GM23338 (cell line): ENCODE data around the gene TNFRSF8. TPM values are rescaled to one million over a fixed set of nuclear protein-coding genes. Genes with fewer than 3 reads are reported as not detected.

Source experiments
- ATAC-seq: fragments of 200-7000 bp; cut with Tn5 transposase; 3 replicates; pipeline ENCODE4 v1.9.1; 2020
- DNase-seq: peaks from one replicate; pipeline ENCODE4 v3.0.0-alpha.2; 2015; ENCODE audit warnings: low spot score
- H2AFZ ChIP-seq: fragments of 200-600 bp; sonication (generic); 2 replicates; pipeline ENCODE4 v1.8.0; 2016; ENCODE audit warnings: antibody characterized with exemption, mild to moderate bottlenecking, moderate library complexity
- H3F3A ChIP-seq: fragments of 200-600 bp; sonication (generic); replicated peaks from 2 replicates; pipeline ENCODE4 v1.8.0; 2017; ENCODE audit warnings: antibody characterized with exemption, mixed run types, low read depth
- H3K27ac ChIP-seq: fragments of 200-600 bp; sonication (generic); 2 replicates; pipeline ENCODE4 v1.6.1; 2016; ENCODE audit warnings: low read depth
- H3K27me3 ChIP-seq: fragments of 200-600 bp; sonication (generic); 2 replicates; pipeline ENCODE4 v1.8.0; 2016; ENCODE audit warnings: mild to moderate bottlenecking, mixed run types, moderate library complexity; ENCODE audit not compliant: insufficient read depth
- H3K36me3 ChIP-seq: fragments of 200-600 bp; sonication (generic); 2 replicates; pipeline ENCODE4 v1.8.0; 2016; ENCODE audit warnings: mild to moderate bottlenecking; ENCODE audit not compliant: insufficient read depth
- H3K4me1 ChIP-seq: fragments of 200-600 bp; sonication (generic); 2 replicates; pipeline ENCODE4 v1.8.0; 2016; ENCODE audit warnings: mild to moderate bottlenecking, moderate library complexity; ENCODE audit not compliant: insufficient read depth
- H3K4me2 ChIP-seq: fragments of 200-600 bp; sonication (generic); 2 replicates; pipeline ENCODE4 v1.7.1; 2017; ENCODE audit warnings: mixed run types
- H3K4me3 ChIP-seq: fragments of 200-600 bp; sonication (generic); 2 replicates; pipeline ENCODE4 v1.6.1; 2016; ENCODE audit warnings: mixed run types
- H3K79me2 ChIP-seq: fragments of 200-600 bp; sonication (generic); replicated peaks from 2 replicates; pipeline ENCODE4 v1.8.0; 2017; ENCODE audit warnings: mild to moderate bottlenecking; ENCODE audit not compliant: insufficient read depth
- H3K9me2 ChIP-seq: fragments of 200-600 bp; sonication (generic); 2 replicates; pipeline ENCODE4 v1.8.0; 2017; ENCODE audit not compliant: insufficient read depth
- H4K20me1 ChIP-seq: fragments of 200-600 bp; sonication (generic); replicated peaks from 2 replicates; pipeline ENCODE4 v1.8.0; 2017; ENCODE audit warnings: mild to moderate bottlenecking; ENCODE audit not compliant: insufficient read depth
- H3K27ac Mint-ChIP-seq: 2 replicates; pipeline ENCODE4 v1.8.0; 2020; ENCODE audit warnings: inconsistent platforms, mild to moderate bottlenecking, moderate library complexity, mixed read lengths
- H3K27me3 Mint-ChIP-seq: 3 replicates; pipeline ENCODE4 v1.8.0; 2022; ENCODE audit warnings: low read depth, mild to moderate bottlenecking, moderate library complexity, mixed read lengths, inconsistent platforms; ENCODE audit not compliant: insufficient read depth, poor library complexity
- H3K36me3 Mint-ChIP-seq: 3 replicates; pipeline ENCODE4 v1.8.0; 2021; ENCODE audit warnings: low read depth, mild to moderate bottlenecking, inconsistent platforms, moderate library complexity, mixed read lengths
- H3K4me1 Mint-ChIP-seq: 3 replicates; pipeline ENCODE4 v1.8.0; 2020; ENCODE audit warnings: mild to moderate bottlenecking, inconsistent platforms, mixed read lengths
- H3K4me3 Mint-ChIP-seq: 3 replicates; pipeline ENCODE4 v1.8.0; 2021; ENCODE audit warnings: moderate library complexity, mild to moderate bottlenecking, inconsistent platforms, mixed read lengths
- H3K9me3 Mint-ChIP-seq: 3 replicates; pipeline ENCODE4 v1.8.0; 2020; ENCODE audit warnings: moderate library complexity, mild to moderate bottlenecking, inconsistent platforms, mixed read lengths
- CREB1 ChIP-seq: fragments of 250-450 bp; sonication (Bioruptor Pico); IDR thresholded peaks from 2 replicates; pipeline ENCODE4 v1.5.0; 2020; ENCODE audit warnings: low read depth, mild to moderate bottlenecking, moderate library complexity
- CTCF ChIP-seq, 2 experiments: fragments of 200-600 bp in 1 of 2; sonication (generic) in 1 of 2; conservative IDR thresholded peaks; 2 replicates each; pipeline versions ENCODE4 v1.5.1 to v1.6.1; 2016 to 2017; ENCODE audit warnings: antibody characterized with exemption in 2 of 2, low read depth in 2 of 2, mild to moderate bottlenecking in 2 of 2, moderate library complexity in 1 of 2
- ETS1 ChIP-seq: IDR thresholded peaks from 2 replicates; pipeline ENCODE4 v1.6.1; 2016; ENCODE audit warnings: antibody characterized with exemption
- EZH2 ChIP-seq: fragments of 200-600 bp; sonication (generic); IDR thresholded peaks from one replicate; pipeline ENCODE4 v1.8.0; 2017; ENCODE audit warnings: antibody characterized with exemption, mild to moderate bottlenecking, low read depth; ENCODE audit not compliant: unreplicated experiment
- EZH2phosphoT487 ChIP-seq: fragments of 200-600 bp; sonication (generic); IDR thresholded peaks from one replicate; pipeline ENCODE4 v1.8.1; 2018; ENCODE audit warnings: antibody characterized with exemption; ENCODE audit not compliant: unreplicated experiment
- JUNB ChIP-seq: IDR thresholded peaks from one replicate; pipeline ENCODE4 v1.6.1; 2016; ENCODE audit warnings: antibody characterized with exemption; ENCODE audit not compliant: unreplicated experiment
- NANOG ChIP-seq: IDR thresholded peaks from 2 replicates; pipeline ENCODE4 v1.6.1; 2016; ENCODE audit warnings: antibody characterized with exemption, borderline replicate concordance
- POLR2AphosphoS5 ChIP-seq: IDR thresholded peaks from 2 replicates; pipeline ENCODE4 v1.6.1; 2016; ENCODE audit warnings: antibody characterized with exemption, low read depth
- STAT1 ChIP-seq: IDR thresholded peaks from one replicate; pipeline ENCODE4 v1.6.1; 2016; ENCODE audit warnings: antibody characterized with exemption; ENCODE audit not compliant: unreplicated experiment
- ZNF114 ChIP-seq: fragments of 250-450 bp; sonication (Bioruptor Pico); IDR thresholded peaks from 2 replicates; pipeline ENCODE4 v1.5.0; 2020; ENCODE audit warnings: mild to moderate bottlenecking, moderate library complexity
- ZNF331 ChIP-seq: fragments of 250-450 bp; sonication (Bioruptor Pico); IDR thresholded peaks from 2 replicates; pipeline ENCODE4 v1.5.0; 2020; ENCODE audit warnings: low read depth, mild to moderate bottlenecking, moderate library complexity
- polyA plus RNA-seq: library from polyadenylated mRNA; unstranded; fragments of >200 nt; fragmentation: Nextera tagmentation; extraction: Ambion mirVana; gene quantifications from 2 replicates; pipeline ENCODE4 v1.2.1, GENCODE V29; 2016
- total RNA-seq: library from RNA; depleted of rRNA; stranded (reverse); fragments of >200 nt; shearing (Covaris generic); gene quantifications from 2 replicates; pipeline ENCODE4 v1.2.3, GENCODE V29; 2014
- TF ChIP-seq, protein P1 (sequence below): fragments of 250-450 bp; sonication (Bioruptor Pico); IDR thresholded peaks from 2 replicates; pipeline ENCODE4 v1.5.0; 2020; ENCODE audit warnings: mild to moderate bottlenecking, moderate library complexity
- TF ChIP-seq, protein P2 (sequence below): IDR thresholded peaks from one replicate; pipeline ENCODE4 v1.6.1; 2018; ENCODE audit warnings: antibody characterized with exemption; ENCODE audit not compliant: unreplicated experiment

TNFRSF8 gene
- total and polyA plus RNA-seq, 2 experiments from 2014 or later: 11.7 to 28.2 TPM

- H3K36me3 Mint-ChIP-seq: no peaks in the 10 kb centered on the region; the same call in 2 of the 3 replicates
- no peak for DNase-seq
- H3K79me2 ChIP-seq: no peaks in the 10 kb centered on the region
- H3K36me3 ChIP-seq: no peaks in the 10 kb centered on the region
- no peak overlapping the region for H2AFZ ChIP-seq
- TF ChIP-seq, protein P1, sequence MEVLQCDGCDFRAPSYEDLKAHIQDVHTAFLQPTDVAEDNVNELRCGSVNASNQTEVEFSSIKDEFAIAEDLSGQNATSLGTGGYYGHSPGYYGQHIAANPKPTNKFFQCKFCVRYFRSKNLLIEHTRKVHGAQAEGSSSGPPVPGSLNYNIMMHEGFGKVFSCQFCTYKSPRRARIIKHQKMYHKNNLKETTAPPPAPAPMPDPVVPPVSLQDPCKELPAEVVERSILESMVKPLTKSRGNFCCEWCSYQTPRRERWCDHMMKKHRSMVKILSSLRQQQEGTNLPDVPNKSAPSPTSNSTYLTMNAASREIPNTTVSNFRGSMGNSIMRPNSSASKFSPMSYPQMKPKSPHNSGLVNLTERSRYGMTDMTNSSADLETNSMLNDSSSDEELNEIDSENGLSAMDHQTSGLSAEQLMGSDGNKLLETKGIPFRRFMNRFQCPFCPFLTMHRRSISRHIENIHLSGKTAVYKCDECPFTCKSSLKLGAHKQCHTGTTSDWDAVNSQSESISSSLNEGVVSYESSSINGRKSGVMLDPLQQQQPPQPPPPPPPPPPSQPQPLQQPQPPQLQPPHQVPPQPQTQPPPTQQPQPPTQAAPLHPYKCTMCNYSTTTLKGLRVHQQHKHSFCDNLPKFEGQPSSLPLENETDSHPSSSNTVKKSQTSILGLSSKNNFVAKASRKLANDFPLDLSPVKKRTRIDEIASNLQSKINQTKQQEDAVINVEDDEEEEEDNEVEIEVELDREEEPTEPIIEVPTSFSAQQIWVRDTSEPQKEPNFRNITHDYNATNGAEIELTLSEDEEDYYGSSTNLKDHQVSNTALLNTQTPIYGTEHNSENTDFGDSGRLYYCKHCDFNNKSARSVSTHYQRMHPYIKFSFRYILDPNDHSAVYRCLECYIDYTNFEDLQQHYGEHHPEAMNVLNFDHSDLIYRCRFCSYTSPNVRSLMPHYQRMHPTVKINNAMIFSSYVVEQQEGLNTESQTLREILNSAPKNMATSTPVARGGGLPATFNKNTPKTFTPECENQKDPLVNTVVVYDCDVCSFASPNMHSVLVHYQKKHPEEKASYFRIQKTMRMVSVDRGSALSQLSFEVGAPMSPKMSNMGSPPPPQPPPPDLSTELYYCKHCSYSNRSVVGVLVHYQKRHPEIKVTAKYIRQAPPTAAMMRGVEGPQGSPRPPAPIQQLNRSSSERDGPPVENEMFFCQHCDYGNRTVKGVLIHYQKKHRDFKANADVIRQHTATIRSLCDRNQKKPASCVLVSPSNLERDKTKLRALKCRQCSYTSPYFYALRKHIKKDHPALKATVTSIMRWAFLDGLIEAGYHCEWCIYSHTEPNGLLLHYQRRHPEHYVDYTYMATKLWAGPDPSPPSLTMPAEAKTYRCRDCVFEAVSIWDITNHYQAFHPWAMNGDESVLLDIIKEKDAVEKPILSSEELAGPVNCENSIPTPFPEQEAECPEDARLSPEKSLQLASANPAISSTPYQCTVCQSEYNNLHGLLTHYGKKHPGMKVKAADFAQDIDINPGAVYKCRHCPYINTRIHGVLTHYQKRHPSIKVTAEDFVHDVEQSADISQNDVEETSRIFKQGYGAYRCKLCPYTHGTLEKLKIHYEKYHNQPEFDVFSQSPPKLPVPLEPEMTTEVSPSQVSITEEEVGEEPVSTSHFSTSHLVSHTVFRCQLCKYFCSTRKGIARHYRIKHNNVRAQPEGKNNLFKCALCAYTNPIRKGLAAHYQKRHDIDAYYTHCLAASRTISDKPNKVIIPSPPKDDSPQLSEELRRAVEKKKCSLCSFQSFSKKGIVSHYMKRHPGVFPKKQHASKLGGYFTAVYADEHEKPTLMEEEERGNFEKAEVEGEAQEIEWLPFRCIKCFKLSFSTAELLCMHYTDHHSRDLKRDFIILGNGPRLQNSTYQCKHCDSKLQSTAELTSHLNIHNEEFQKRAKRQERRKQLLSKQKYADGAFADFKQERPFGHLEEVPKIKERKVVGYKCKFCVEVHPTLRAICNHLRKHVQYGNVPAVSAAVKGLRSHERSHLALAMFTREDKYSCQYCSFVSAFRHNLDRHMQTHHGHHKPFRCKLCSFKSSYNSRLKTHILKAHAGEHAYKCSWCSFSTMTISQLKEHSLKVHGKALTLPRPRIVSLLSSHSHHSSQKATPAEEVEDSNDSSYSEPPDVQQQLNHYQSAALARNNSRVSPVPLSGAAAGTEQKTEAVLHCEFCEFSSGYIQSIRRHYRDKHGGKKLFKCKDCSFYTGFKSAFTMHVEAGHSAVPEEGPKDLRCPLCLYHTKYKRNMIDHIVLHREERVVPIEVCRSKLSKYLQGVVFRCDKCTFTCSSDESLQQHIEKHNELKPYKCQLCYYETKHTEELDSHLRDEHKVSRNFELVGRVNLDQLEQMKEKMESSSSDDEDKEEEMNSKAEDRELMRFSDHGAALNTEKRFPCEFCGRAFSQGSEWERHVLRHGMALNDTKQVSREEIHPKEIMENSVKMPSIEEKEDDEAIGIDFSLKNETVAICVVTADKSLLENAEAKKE: no peak
- TF ChIP-seq, protein P2, sequence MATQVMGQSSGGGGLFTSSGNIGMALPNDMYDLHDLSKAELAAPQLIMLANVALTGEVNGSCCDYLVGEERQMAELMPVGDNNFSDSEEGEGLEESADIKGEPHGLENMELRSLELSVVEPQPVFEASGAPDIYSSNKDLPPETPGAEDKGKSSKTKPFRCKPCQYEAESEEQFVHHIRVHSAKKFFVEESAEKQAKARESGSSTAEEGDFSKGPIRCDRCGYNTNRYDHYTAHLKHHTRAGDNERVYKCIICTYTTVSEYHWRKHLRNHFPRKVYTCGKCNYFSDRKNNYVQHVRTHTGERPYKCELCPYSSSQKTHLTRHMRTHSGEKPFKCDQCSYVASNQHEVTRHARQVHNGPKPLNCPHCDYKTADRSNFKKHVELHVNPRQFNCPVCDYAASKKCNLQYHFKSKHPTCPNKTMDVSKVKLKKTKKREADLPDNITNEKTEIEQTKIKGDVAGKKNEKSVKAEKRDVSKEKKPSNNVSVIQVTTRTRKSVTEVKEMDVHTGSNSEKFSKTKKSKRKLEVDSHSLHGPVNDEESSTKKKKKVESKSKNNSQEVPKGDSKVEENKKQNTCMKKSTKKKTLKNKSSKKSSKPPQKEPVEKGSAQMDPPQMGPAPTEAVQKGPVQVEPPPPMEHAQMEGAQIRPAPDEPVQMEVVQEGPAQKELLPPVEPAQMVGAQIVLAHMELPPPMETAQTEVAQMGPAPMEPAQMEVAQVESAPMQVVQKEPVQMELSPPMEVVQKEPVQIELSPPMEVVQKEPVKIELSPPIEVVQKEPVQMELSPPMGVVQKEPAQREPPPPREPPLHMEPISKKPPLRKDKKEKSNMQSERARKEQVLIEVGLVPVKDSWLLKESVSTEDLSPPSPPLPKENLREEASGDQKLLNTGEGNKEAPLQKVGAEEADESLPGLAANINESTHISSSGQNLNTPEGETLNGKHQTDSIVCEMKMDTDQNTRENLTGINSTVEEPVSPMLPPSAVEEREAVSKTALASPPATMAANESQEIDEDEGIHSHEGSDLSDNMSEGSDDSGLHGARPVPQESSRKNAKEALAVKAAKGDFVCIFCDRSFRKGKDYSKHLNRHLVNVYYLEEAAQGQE: no peak
- no peak for TF ChIP-seq STAT1
- TF ChIP-seq EZH2: no peak
- TF ChIP-seq NANOG: no peak
- TF ChIP-seq EZH2phosphoT487: no peak
- no peak for TF ChIP-seq CREB1 (CRISPR knock-in tag)
- TF ChIP-seq ETS1: no peak
- no peak for TF ChIP-seq ZNF114 (CRISPR knock-in tag)
- TF ChIP-seq POLR2AphosphoS5: no peak
- TF ChIP-seq ZNF331 (CRISPR knock-in tag): no peak
- no peak for TF ChIP-seq CTCF (conservative IDR thresholded peaks at IDR 0.05; ENCODE audit: low read depth in 2 of 2)
- TF ChIP-seq JUNB: no peak
- no peaks in the 10 kb centered on the region for H3K9me3 Mint-ChIP-seq
- no peaks in the 10 kb centered on the region; the same call in 2 of the 3 replicates for H3K4me1 Mint-ChIP-seq
- no peak overlapping the region for H3K27ac Mint-ChIP-seq
- no peak overlapping the region for H3K4me2 ChIP-seq
- no peaks in the 10 kb centered on the region for H3K4me1 ChIP-seq
- no peaks in the 10 kb centered on the region for H3F3A ChIP-seq
- no peak overlapping the region; the same call in 2 of the 3 replicates for H3K4me3 Mint-ChIP-seq
- ATAC-seq: no peak
- no peaks in the 10 kb centered on the region for H4K20me1 ChIP-seq
- H3K27me3 ChIP-seq: no peaks in the 10 kb centered on the region
- no peak overlapping the region for H3K27ac ChIP-seq
- no peak overlapping the region for H3K4me3 ChIP-seq
- H3K9me2 ChIP-seq: no peaks in the 10 kb centered on the region
- H3K27me3 Mint-ChIP-seq: peaks cover 3% of the 10 kb centered on the region
These were observed 72.5 kb downstream of the TNFRSF8 start for GRCh38 chr1:12135612-12136011.
